B cell (primary cell): Measurements from ENCODE around the gene GNLY. TPM values are rescaled to one million over a fixed set of nuclear protein-coding genes. Genes with fewer than 3 reads are reported as not detected.

ENCODE experiments used
- ATAC-seq: fragments of 200-7000 bp; cut with Tn5 transposase; one replicate; pipeline ENCODE4 v1.10.0; 2021; ENCODE audit warnings: low read depth, mild to moderate bottlenecking, moderate number of reproducible peaks, moderate library complexity
- CTCF ChIA-PET: fragments of 350-600 bp; sonication (Branson Sonifier 250); formaldehyde crosslinking; loops from one replicate; lab custom pipeline; 2021; ENCODE audit warnings: antibody characterized with exemption, inconsistent platforms; lab: Charles Lee
- POLR2A ChIA-PET: fragments of 350-600 bp; sonication (Branson Sonifier 250); formaldehyde crosslinking; loops from one replicate; lab custom pipeline; 2021; ENCODE audit warnings: antibody characterized with exemption; lab: Charles Lee
- DNase-seq: peaks from one replicate; pipeline ENCODE4 v3.0.0; 2013
- H2AFZ ChIP-seq: 2 replicates; pipeline ENCODE4 v1.6.1; 2012; ENCODE audit warnings: mild to moderate bottlenecking, low read depth, low read length; ENCODE audit not compliant: insufficient read depth, poor library complexity, severe bottlenecking
- H3K27ac ChIP-seq, 2 donors: 1 replicate in 1 of 2; 2 replicates in 1 of 2; pipeline ENCODE4 v1.5.1; 2012 to 2013; ENCODE audit warnings: low read length in 2 of 2, mild to moderate bottlenecking in 2 of 2, moderate library complexity in 1 of 2
- H3K27me3 ChIP-seq, 4 experiments: fragments of 200-600 bp in 1 of 4; sonication (generic) in 1 of 4; replicated peaks in 1 of 4; 1 replicate in 2 of 4; 2 replicates in 2 of 4; pipeline versions ENCODE4 v1.6.1 to v1.7.0; 2013 to 2016; ENCODE audit warnings: low read length in 3 of 4, mild to moderate bottlenecking in 2 of 4, mixed read lengths in 1 of 4, moderate library complexity in 1 of 4; ENCODE audit not compliant: insufficient read depth in 4 of 4, control insufficient read depth in 3 of 4; ENCODE audit errors: control extremely low read depth in 1 of 4
- H3K36me3 ChIP-seq, 2 experiments: replicated peaks in 1 of 2; 1 replicate in 1 of 2; 2 replicates in 1 of 2; pipeline versions ENCODE4 v1.6.1 to v1.7.1; 2013; ENCODE audit warnings: low read length in 1 of 2; ENCODE audit not compliant: insufficient read depth in 2 of 2, control insufficient read depth in 1 of 2; ENCODE audit errors: control extremely low read depth in 1 of 2, extremely low read depth in 1 of 2
- H3K4me1 ChIP-seq, 2 donors: fragments of 200-600 bp in 1 of 2; sonication (generic) in 1 of 2; 1 replicate in 1 of 2; 2 replicates in 1 of 2; pipeline versions ENCODE4 v1.5.1 to v1.6.1; 2013 to 2017; ENCODE audit warnings: low read length in 2 of 2; ENCODE audit not compliant: control insufficient read depth in 2 of 2, insufficient read depth in 2 of 2
- H3K4me2 ChIP-seq: replicated peaks from 2 replicates; pipeline ENCODE3; 2012; ENCODE audit warnings: mild to moderate bottlenecking, low read depth, low read length; ENCODE audit not compliant: poor library complexity, severe bottlenecking
- H3K4me3 ChIP-seq, 5 experiments: fragments of 200-600 bp in 1 of 5; sonication (generic) in 1 of 5; 1 replicate in 3 of 5; 2 replicates in 2 of 5; pipeline versions ENCODE4 v1.5.1 to v1.7.0; 2011 to 2016; ENCODE audit warnings: low read length in 4 of 5, mild to moderate bottlenecking in 4 of 5, low read depth in 2 of 5, control low read depth in 1 of 5, moderate library complexity in 1 of 5; ENCODE audit not compliant: insufficient read depth in 1 of 5; ENCODE audit errors: control extremely low read depth in 1 of 5, extremely low read depth in 1 of 5
- H3K79me2 ChIP-seq: fragments of 200-600 bp; sonication (generic); one replicate; pipeline ENCODE4 v1.6.0; 2016; ENCODE audit warnings: low read length; ENCODE audit not compliant: control insufficient read depth, insufficient read depth
- H3K9ac ChIP-seq: fragments of 200-600 bp; sonication (generic); 2 replicates; pipeline ENCODE4 v1.6.1; 2017; ENCODE audit warnings: mild to moderate bottlenecking, low read length, moderate library complexity
- H3K9me3 ChIP-seq, 3 donors: one replicate each; pipeline versions ENCODE4 v1.6.1 to v1.7.1; 2013; ENCODE audit warnings: low read length in 2 of 3; ENCODE audit not compliant: control insufficient read depth in 2 of 3, insufficient read depth in 1 of 3; ENCODE audit errors: control extremely low read depth in 1 of 3
- H4K20me1 ChIP-seq: 2 replicates; pipeline ENCODE4 v1.6.0; 2012; ENCODE audit warnings: mild to moderate bottlenecking, low read length; ENCODE audit not compliant: insufficient read depth, control insufficient read depth, poor library complexity, severe bottlenecking
- H3K27ac Mint-ChIP-seq: one replicate; pipeline ENCODE4 v1.8.0; 2021; ENCODE audit warnings: mixed read lengths
- H3K27me3 Mint-ChIP-seq: one replicate; pipeline ENCODE4 v1.8.0; 2021; ENCODE audit warnings: mixed read lengths
- H3K4me1 Mint-ChIP-seq: one replicate; pipeline ENCODE4 v1.8.0; 2021; ENCODE audit warnings: mixed read lengths
- H3K4me3 Mint-ChIP-seq: one replicate; pipeline ENCODE4 v1.8.0; 2021; ENCODE audit warnings: mixed read lengths
- H3K9me3 Mint-ChIP-seq: one replicate; pipeline ENCODE4 v1.8.0; 2022; ENCODE audit warnings: mixed read lengths; ENCODE audit not compliant: insufficient read depth
- EZH2 ChIP-seq: IDR thresholded peaks from 2 replicates; pipeline ENCODE4 v1.6.1; 2012; ENCODE audit warnings: borderline replicate concordance, low read depth, mild to moderate bottlenecking, moderate library complexity, low read length; ENCODE audit not compliant: insufficient read depth, poor library complexity, severe bottlenecking
- WGBS: methylation state at CpG from one replicate; pipeline ENCODE4 v1.1.5; 2013; ENCODE audit warnings: missing lambda C conversion rate; ENCODE audit not compliant: insufficient coverage; 5-methylcytosine and 5-hydroxymethylcytosine counted together
- intact Hi-C: fragments of 100-400 bp; cut with micrococcal nuclease; formaldehyde crosslinking; loops from one replicate; pipeline ENCODE4 v1.10.0; 2022
- polyA plus RNA-seq: library from polyadenylated mRNA; depleted of rRNA; stranded (reverse); fragments of >200 nt; gene quantifications from 2 replicates; pipeline ENCODE4 v1.2.3, GENCODE V29; 2012
- total RNA-seq, 2 donors: library from RNA; stranded (reverse); fragments of 120-200 nt in 1 of 2; gene quantifications; 1 replicate in 1 of 2; 2 replicates in 1 of 2; pipeline versions ENCODE4 v1.2.3 to v1.2.4, GENCODE V29; 2013 to 2022
- TF ChIP-seq, protein P1 (sequence below): fragments of 200-600 bp; IDR thresholded peaks from one replicate; pipeline ENCODE4 v1.8.0; 2022; ENCODE audit warnings: antibody characterized with exemption, mild to moderate bottlenecking

Gene GNLY
- total and polyA plus RNA-seq, 2 donors (not counting 1 experiment from before 2014, with no cell fraction given): 3.9 to 4.2 TPM

DNA sequence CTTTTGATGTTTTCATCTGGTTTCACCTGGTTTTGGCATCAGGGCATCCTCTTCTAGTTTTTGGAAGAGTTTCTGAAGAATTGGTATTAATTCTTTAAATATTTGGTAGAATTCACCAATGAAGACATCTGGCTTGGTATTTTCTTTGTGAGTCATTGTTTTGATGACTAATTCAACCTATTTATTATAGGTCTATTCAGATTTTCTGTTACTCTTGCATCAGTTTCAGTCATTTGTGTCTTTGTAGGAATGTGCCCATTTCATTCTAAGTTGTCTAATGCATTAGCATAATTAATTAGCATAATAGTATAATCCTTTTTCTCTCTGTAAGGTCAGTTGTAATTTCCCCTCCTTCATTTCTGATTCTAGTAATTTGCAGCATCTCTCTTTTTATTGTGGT, 8.0 kb downstream of the GNLY start:
- no peaks in the 10 kb centered on the region for H3K9me3 Mint-ChIP-seq
- ATAC-seq (no peak), DNase-seq (no peak)
- H3K79me2 ChIP-seq: no peaks in the 10 kb centered on the region
- no peaks in the 10 kb centered on the region for H4K20me1 ChIP-seq
- H3K27me3 ChIP-seq: no peaks in the 10 kb centered on the region
- H3K27me3 Mint-ChIP-seq: no peaks in the 10 kb centered on the region
- H3K4me3 Mint-ChIP-seq: no peak overlapping the region
- CTCF ChIA-PET: interaction anchor here (1.2 kb wide), 1 partner anchor 12 kb away, joined by 6 read pairs; no protein-coding TSS in a partner anchor
- POLR2A ChIA-PET: no interaction called here
- H3K9me3 ChIP-seq: no peaks in the 10 kb centered on the region
- TF ChIP-seq EZH2: no peak
- TF ChIP-seq, protein P1, sequence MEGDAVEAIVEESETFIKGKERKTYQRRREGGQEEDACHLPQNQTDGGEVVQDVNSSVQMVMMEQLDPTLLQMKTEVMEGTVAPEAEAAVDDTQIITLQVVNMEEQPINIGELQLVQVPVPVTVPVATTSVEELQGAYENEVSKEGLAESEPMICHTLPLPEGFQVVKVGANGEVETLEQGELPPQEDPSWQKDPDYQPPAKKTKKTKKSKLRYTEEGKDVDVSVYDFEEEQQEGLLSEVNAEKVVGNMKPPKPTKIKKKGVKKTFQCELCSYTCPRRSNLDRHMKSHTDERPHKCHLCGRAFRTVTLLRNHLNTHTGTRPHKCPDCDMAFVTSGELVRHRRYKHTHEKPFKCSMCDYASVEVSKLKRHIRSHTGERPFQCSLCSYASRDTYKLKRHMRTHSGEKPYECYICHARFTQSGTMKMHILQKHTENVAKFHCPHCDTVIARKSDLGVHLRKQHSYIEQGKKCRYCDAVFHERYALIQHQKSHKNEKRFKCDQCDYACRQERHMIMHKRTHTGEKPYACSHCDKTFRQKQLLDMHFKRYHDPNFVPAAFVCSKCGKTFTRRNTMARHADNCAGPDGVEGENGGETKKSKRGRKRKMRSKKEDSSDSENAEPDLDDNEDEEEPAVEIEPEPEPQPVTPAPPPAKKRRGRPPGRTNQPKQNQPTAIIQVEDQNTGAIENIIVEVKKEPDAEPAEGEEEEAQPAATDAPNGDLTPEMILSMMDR: no peak
- H3K4me2 ChIP-seq: no peak overlapping the region
- H2AFZ ChIP-seq: no peak overlapping the region
- peaks cover 35 to 40% of the 10 kb centered on the region in 2 donors for H3K4me1 ChIP-seq
- peaks cover 40% of the 10 kb centered on the region for H3K4me1 Mint-ChIP-seq
- no peak overlapping the region for H3K27ac Mint-ChIP-seq
- H3K27ac ChIP-seq: no peak overlapping the region
- H3K9ac ChIP-seq: no peak overlapping the region
- no peak overlapping the region for H3K4me3 ChIP-seq
- intact Hi-C loops: loop anchor here (10.0 kb wide), 1 partner anchor 167 kb away; the partner anchor contains the start of gene MAT2A
- H3K36me3 ChIP-seq: no peaks in the 10 kb centered on the region

DNA sequence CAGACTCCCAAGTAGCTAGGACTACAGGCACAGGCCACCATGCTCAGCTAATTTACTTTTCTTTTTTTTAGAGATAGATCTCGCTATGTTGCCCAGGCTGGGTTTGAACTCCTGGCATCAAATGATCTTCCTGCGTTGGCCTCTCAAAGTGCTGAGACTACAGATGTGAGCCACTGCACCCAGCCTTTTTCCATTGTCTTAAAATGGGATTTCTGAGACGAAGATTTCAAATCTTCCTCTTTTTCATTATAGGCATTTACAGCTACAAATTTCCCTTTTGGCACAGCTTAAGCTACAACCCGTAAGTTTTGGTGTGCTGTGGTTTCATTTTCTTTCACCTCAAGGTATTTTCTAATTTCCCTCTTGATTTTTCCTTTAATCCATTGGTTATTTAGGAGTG, 8.6 kb downstream of the GNLY start:
- no peak overlapping the region for H3K27ac Mint-ChIP-seq
- no peaks in the 10 kb centered on the region for H4K20me1 ChIP-seq
- H3K27me3 ChIP-seq: no peaks in the 10 kb centered on the region
- no peak overlapping the region for H2AFZ ChIP-seq
- no peaks in the 10 kb centered on the region for H3K9me3 ChIP-seq
- ChIA-PET CTCF (interaction anchor here (1.5 to 8.8 kb wide), 2 partner anchors 14 to 66 kb away, joined by 3 to 134 read pairs; no protein-coding TSS in a partner anchor), POLR2A (no interaction called here)
- TF ChIP-seq, protein P1: no peak
- TF ChIP-seq EZH2: no peak
- no peaks in the 10 kb centered on the region for H3K79me2 ChIP-seq
- peaks cover 43% of the 10 kb centered on the region for H3K4me1 Mint-ChIP-seq
- intact Hi-C loops: loop anchor here (10.0 kb wide), 1 partner anchor 168 kb away; the partner anchor contains the start of gene MAT2A
- H3K27me3 Mint-ChIP-seq: no peaks in the 10 kb centered on the region
- ATAC-seq: no peak
- no peak overlapping the region for H3K4me3 Mint-ChIP-seq
- WGBS: 100% methylated on average over 2 of the region's 4 CpGs
- H3K36me3 ChIP-seq: no peaks in the 10 kb centered on the region
- peaks cover 39 to 44% of the 10 kb centered on the region in 2 donors for H3K4me1 ChIP-seq
- DNase-seq: no peak
- H3K27ac ChIP-seq: no peak overlapping the region
- H3K9ac ChIP-seq: no peak overlapping the region
- H3K9me3 Mint-ChIP-seq: no peaks in the 10 kb centered on the region
- no peak overlapping the region for H3K4me3 ChIP-seq
- H3K4me2 ChIP-seq: no peak overlapping the region
